Measurements from ENCODE around the gene GATAD2B. TPM values are rescaled to one million over a fixed set of nuclear protein-coding genes. Genes with fewer than 3 reads are reported as not detected.

GATAD2B gene
- total and polyA plus RNA-seq, 5 donors from 2014 or later: 2.9 to 81.5 (median 3.4) TPM

Other genes with a start within 250 kb of the GATAD2B start
- gene NPR1, start 244.3 kb downstream of the GATAD2B start, total RNA-seq: not detected
- not detected for gene NPR1, start 244.3 kb downstream of the GATAD2B start, polyA plus RNA-seq
- 39.5 TPM for gene INTS3, start 194.9 kb downstream of the GATAD2B start, total RNA-seq
- 1 to 10 TPM; 6.9 to 9.4 (median 8.1) TPM for gene INTS3, start 194.9 kb downstream of the GATAD2B start, polyA plus RNA-seq
- 8.3 TPM for gene SLC27A3, start 147.6 kb downstream of the GATAD2B start, total RNA-seq
- gene SLC27A3, start 147.6 kb downstream of the GATAD2B start, polyA plus RNA-seq: 1 to 10 TPM; 5.4 to 8.3 (median 5.9) TPM
- 133 TPM for gene DENND4B, start 23.7 kb upstream of the GATAD2B start, total RNA-seq
- 10 to 100 TPM; 11.2 to 21.2 (median 13.6) TPM for gene DENND4B, start 23.7 kb upstream of the GATAD2B start, polyA plus RNA-seq
- 145 TPM for gene CRTC2, start 35.6 kb upstream of the GATAD2B start, total RNA-seq
- 10 to 100 TPM; 13.6 to 32.6 (median 26.0) TPM for gene CRTC2, start 35.6 kb upstream of the GATAD2B start, polyA plus RNA-seq
- 15.8 TPM for gene SLC39A1, start 40.6 kb upstream of the GATAD2B start, total RNA-seq
- 10 to 100 TPM; 30.4 to 42.1 (median 35.8) TPM for gene SLC39A1, start 40.6 kb upstream of the GATAD2B start, polyA plus RNA-seq
- 2.5 TPM for gene CREB3L4, start 44.9 kb upstream of the GATAD2B start, total RNA-seq
- 1 to 10 TPM in 3 of 4 donors, under 1 TPM in 1; 0.90 to 5.4 (median 3.3) TPM for gene CREB3L4, start 44.9 kb upstream of the GATAD2B start, polyA plus RNA-seq
- 93.8 TPM for gene JTB, start 54.7 kb upstream of the GATAD2B start, total RNA-seq
- gene JTB, start 54.7 kb upstream of the GATAD2B start, polyA plus RNA-seq: 100 to 1,000 TPM; 334 to 378 (median 356) TPM
- gene RAB13, start 63.4 kb upstream of the GATAD2B start, total RNA-seq: 0.57 TPM
- not detected for gene RAB13, start 63.4 kb upstream of the GATAD2B start, polyA plus RNA-seq
- gene RPS27, start 67.8 kb upstream of the GATAD2B start, total RNA-seq: 4,265 TPM
- gene RPS27, start 67.8 kb upstream of the GATAD2B start, polyA plus RNA-seq: over 10,000 TPM; 16,500 to 24,850 (median 17,978) TPM
- gene NUP210L, start 232.1 kb upstream of the GATAD2B start, total RNA-seq: 0.10 TPM
- gene NUP210L, start 232.1 kb upstream of the GATAD2B start, polyA plus RNA-seq: under 1 TPM in 2 of 4 donors, not detected in 2; 0.02 to 0.17 TPM